Osteoblast (primary cell): ENCODE data around the gene EFR3B. TPM values are rescaled to one million over a fixed set of nuclear protein-coding genes. Genes with fewer than 3 reads are reported as not detected.

ENCODE experiments used
- DNase-seq: peaks from one replicate; pipeline ENCODE4 v3.0.0; 2011; ENCODE audit warnings: low spot score, mixed read lengths; ENCODE audit not compliant: insufficient read length; ENCODE audit errors: missing footprints
- H2AFZ ChIP-seq: 2 replicates; pipeline ENCODE4 v1.6.0; 2011; ENCODE audit warnings: mild to moderate bottlenecking, low read length
- H3K27ac ChIP-seq: 2 replicates; pipeline ENCODE4 v1.5.1; 2011; ENCODE audit warnings: mild to moderate bottlenecking, low read depth, low read length, moderate library complexity
- H3K27me3 ChIP-seq: 2 replicates; pipeline ENCODE4 v1.6.0; 2012; ENCODE audit warnings: mild to moderate bottlenecking, control low read depth, inconsistent platforms, low read length, moderate library complexity; ENCODE audit not compliant: insufficient read depth
- H3K36me3 ChIP-seq: 2 replicates; pipeline ENCODE4 v1.5.1; 2011; ENCODE audit warnings: mild to moderate bottlenecking, low read length, control low read depth, moderate library complexity; ENCODE audit not compliant: insufficient read depth
- H3K4me1 ChIP-seq: 2 replicates; pipeline ENCODE4 v1.5.1; 2011; ENCODE audit warnings: mild to moderate bottlenecking, low read length, control low read depth, moderate library complexity; ENCODE audit not compliant: insufficient read depth
- H3K4me2 ChIP-seq: 2 replicates; pipeline ENCODE4 v1.6.0; 2011; ENCODE audit warnings: mild to moderate bottlenecking, low read length; ENCODE audit not compliant: insufficient read depth
- H3K4me3 ChIP-seq: fragments of 200-600 bp; sonication (generic); 3 replicates; pipeline ENCODE4 v1.5.1; 2012; ENCODE audit warnings: mild to moderate bottlenecking, low read length, inconsistent platforms; ENCODE audit not compliant: insufficient read depth
- H3K79me2 ChIP-seq: 2 replicates; pipeline ENCODE4 v1.6.0; 2012; ENCODE audit warnings: mild to moderate bottlenecking, low read length, control low read depth, inconsistent platforms; ENCODE audit not compliant: insufficient read depth
- H3K9me3 ChIP-seq: 2 replicates; pipeline ENCODE4 v1.5.1; 2011; ENCODE audit warnings: low read depth, low read length, control low read depth
- H4K20me1 ChIP-seq: 2 replicates; pipeline ENCODE4 v1.6.0; 2012; ENCODE audit warnings: mild to moderate bottlenecking, low read length, control low read depth; ENCODE audit not compliant: insufficient read depth
- CTCF ChIP-seq: IDR thresholded peaks from 2 replicates; pipeline ENCODE4 v1.5.1; 2011; ENCODE audit warnings: mild to moderate bottlenecking, low read depth, low read length, moderate library complexity; ENCODE audit errors: extremely low read depth
- total RNA-seq: library from RNA; depleted of rRNA; stranded (reverse); fragments of >200 nt; gene quantifications from 2 replicates; pipeline ENCODE4 v1.2.3, GENCODE V29; 2012

EFR3B gene
- total RNA-seq, 1 donor, result 0.72 TPM

GRCh38 chr2:25071966-25072365 is 30.1 kb downstream of the EFR3B start:
- no peak for DNase-seq
- H3K36me3 ChIP-seq, result no peaks in the 10 kb centered on the region
- H3K79me2 ChIP-seq, result no peaks in the 10 kb centered on the region
- no peak overlapping the region for H3K4me3 ChIP-seq
- H2AFZ ChIP-seq, result no peak overlapping the region
- H4K20me1 ChIP-seq, result no peaks in the 10 kb centered on the region
- no peak overlapping the region for H3K4me2 ChIP-seq
- peaks cover 31% of the 10 kb centered on the region for H3K27me3 ChIP-seq
- H3K9me3 ChIP-seq, result no peaks in the 10 kb centered on the region
- no peak overlapping the region for H3K27ac ChIP-seq
- H3K4me1 ChIP-seq, result no peaks in the 10 kb centered on the region
- TF ChIP-seq CTCF, result no peak

- H3K4me1 ChIP-seq, result no peaks in the 10 kb centered on the region
- H3K36me3 ChIP-seq, result no peaks in the 10 kb centered on the region
- peaks cover 34% of the 10 kb centered on the region for H3K27me3 ChIP-seq
- no peaks in the 10 kb centered on the region for H4K20me1 ChIP-seq
- H3K4me3 ChIP-seq, result no peak overlapping the region
- DNase-seq, result no peak
- no peaks in the 10 kb centered on the region for H3K79me2 ChIP-seq
- TF ChIP-seq CTCF, result no peak
- H2AFZ ChIP-seq, result no peak overlapping the region
- no peak overlapping the region for H3K4me2 ChIP-seq
- no peak overlapping the region for H3K27ac ChIP-seq
- no peaks in the 10 kb centered on the region for H3K9me3 ChIP-seq
These were observed 30.7 kb downstream of the EFR3B start for GRCh38 chr2:25072606-25073005.

GRCh38 chr2:25073025-25073424 is 31.1 kb downstream of the EFR3B start:
- H2AFZ ChIP-seq, result no peak overlapping the region
- no peak for DNase-seq
- no peak for TF ChIP-seq CTCF

GRCh38 chr2:25073914-25074313 is 32.0 kb downstream of the EFR3B start:
- peaks cover 10% of the 10 kb centered on the region for H4K20me1 ChIP-seq
- no peaks in the 10 kb centered on the region for H3K9me3 ChIP-seq
- H3K27ac ChIP-seq, result no peak overlapping the region
- no peak for TF ChIP-seq CTCF
- DNase-seq, result no peak
- no peak overlapping the region for H2AFZ ChIP-seq
- H3K4me3 ChIP-seq, result no peak overlapping the region
- H3K36me3 ChIP-seq, result no peaks in the 10 kb centered on the region
- no peak overlapping the region for H3K4me2 ChIP-seq
- no peaks in the 10 kb centered on the region for H3K79me2 ChIP-seq
- H3K4me1 ChIP-seq, result peaks cover 12% of the 10 kb centered on the region
- H3K27me3 ChIP-seq, result peaks cover 34% of the 10 kb centered on the region

More at GRCh38 chr2:25073025-25073424, 31.1 kb downstream of the EFR3B start:
- Histone ChIP-seq H3K27ac (no peak overlapping the region), H3K4me2 (no peak overlapping the region), H4K20me1 (peaks cover 2% of the 10 kb centered on the region), H3K27me3 (peaks cover 34% of the 10 kb centered on the region), H3K9me3 (no peaks in the 10 kb centered on the region), H3K4me1 (peaks cover 4% of the 10 kb centered on the region), H3K79me2 (no peaks in the 10 kb centered on the region), H3K4me3 (no peak overlapping the region), H3K36me3 (no peaks in the 10 kb centered on the region)
